Posterior vena cava (tissue), 2 donors: ENCODE measurements around the gene AOC3. TPM values are rescaled to one million over a fixed set of nuclear protein-coding genes. Genes with fewer than 3 reads are reported as not detected.

Experiments used
- DNase-seq: peaks from one replicate; pipeline ENCODE4 v3.0.0-alpha.2; 2020; ENCODE audit warnings: low spot score
- intact Hi-C, 2 donors: fragments of 100-400 bp; cut with DNase I; formaldehyde crosslinking; loops; one replicate each; pipeline versions ENCODE4 v1.14.1 to v1.14.2; 2022 to 2023
- long read RNA-seq, 2 donors: library from polyadenylated mRNA; unstranded; transcript quantifications; one replicate each; pipeline ENCODE4 v2.0.0, GENCODE V29; 2020 to 2021
- total RNA-seq, 2 donors: library from RNA; stranded (reverse); fragmentation: NEBNext Ultra II Directional; extraction: Animal tissue kit (Norgen Biotek cat#: 25700); gene quantifications; one replicate each; pipeline ENCODE4 v1.2.1, GENCODE V29; 2021
- donor health status: DM: yes; HTN: yes; CAD: no.
- donor health status: DM: yes; HTN: yes; CAD: no.

The AOC3 gene
- total RNA-seq, result 100 to 1,000 TPM; 223 to 342 TPM
- long read RNA-seq, donor 1, full-length matches to known transcripts, result 105 of 266 reads
- long read RNA-seq, donor 1, partial matches to known transcripts, result 150 of 266 reads
- long read RNA-seq, donor 1, other reads (novel, unspliced or antisense), result 11 of 266 reads
- long read RNA-seq, donor 2, full-length matches to known transcripts, result 77 of 225 reads
- long read RNA-seq, donor 2, partial matches to known transcripts, result 145 of 225 reads
- long read RNA-seq, donor 2, other reads (novel, unspliced or antisense), result 3 of 225 reads

DNA sequence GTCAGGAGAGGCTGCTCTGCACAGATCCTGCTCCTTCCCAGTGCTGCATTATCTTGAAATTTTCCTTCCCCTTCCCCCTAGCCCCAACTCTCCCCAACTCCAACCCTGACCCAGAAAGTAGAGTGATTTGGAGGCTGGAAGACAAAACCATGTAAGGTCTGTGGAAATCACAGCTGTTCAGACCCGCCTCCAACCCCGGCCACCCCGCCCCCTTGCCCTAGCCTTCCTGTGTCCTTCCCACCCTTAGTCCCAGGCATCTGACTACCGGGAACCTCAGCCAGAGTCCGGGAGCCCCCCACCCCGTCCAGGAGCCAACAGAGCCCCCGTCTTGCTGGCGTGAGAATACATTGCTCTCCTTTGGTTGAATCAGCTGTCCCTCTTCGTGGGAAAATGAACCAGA is at the start of gene AOC3:
Gene AOC3 (plus strand): TSS at position 246 of the 400 bp plus-strand sequence. CDS start 145 bp downstream, at position 391.
- DNase-seq, result peak; percentile 88
- intact Hi-C loops, result no loop called here

GRCh38 chr17:42803074-42803883 is 47.7 kb upstream of the AOC3 start:
- intact Hi-C loops, result no loop called here
- DNase-seq, result no peak

- intact Hi-C loops, result no loop called here
These were observed 46.1 kb upstream of the AOC3 start for GRCh38 chr17:42804918-42805367.

DNA sequence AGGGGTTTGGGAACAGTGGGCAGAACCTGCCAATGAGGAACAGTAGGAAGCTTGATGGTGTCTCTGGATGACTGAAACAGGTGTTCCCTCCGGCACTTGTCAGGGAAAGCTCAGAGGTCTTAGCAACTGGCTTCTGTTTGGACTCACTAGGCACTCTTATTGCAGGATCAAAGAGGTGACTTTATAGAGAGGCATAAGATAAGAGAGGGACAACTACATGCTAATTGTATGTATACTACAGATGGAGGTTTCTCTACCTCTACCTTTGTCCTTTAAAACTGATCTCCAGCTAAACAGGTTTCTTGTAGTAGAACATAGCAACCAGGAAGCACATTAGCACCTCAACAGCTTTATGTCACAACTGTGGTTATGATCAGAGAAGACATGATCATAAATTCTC is 44.8 kb upstream of the AOC3 start:
- DNase-seq, result no peak
- intact Hi-C loops, result no loop called here

More at GRCh38 chr17:42804918-42805367, 46.1 kb upstream of the AOC3 start:
- no peak for DNase-seq

DNA sequence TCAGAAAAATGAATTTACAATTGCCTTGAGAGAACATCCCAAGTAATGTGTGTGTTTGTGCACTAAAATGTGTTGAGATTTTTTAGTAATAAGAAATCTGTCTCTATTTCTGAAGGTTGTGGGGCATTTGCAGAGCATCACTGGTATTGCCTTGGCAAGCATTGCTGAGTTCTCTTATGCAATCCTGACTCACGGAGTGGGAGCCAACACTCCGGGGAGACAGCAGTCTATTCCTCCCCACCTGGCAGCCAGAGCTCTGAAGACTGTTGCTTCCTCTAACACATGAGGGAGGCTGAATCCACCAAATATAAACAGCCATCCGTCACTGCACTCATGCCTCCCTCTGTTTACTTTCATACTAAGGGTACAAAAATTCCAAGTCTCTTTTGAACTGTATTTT is 41.7 kb upstream of the AOC3 start:
- DNase-seq, result no peak
- intact Hi-C loops, result no loop called here

- intact Hi-C loops, result loop anchor here in 1 of 2 donors (10.0 kb wide), 1 partner anchor 90 kb away; no protein-coding TSS in a partner anchor
- no peak for DNase-seq
These were observed 36.2 kb upstream of the AOC3 start for GRCh38 chr17:42814633-42815399.

DNA sequence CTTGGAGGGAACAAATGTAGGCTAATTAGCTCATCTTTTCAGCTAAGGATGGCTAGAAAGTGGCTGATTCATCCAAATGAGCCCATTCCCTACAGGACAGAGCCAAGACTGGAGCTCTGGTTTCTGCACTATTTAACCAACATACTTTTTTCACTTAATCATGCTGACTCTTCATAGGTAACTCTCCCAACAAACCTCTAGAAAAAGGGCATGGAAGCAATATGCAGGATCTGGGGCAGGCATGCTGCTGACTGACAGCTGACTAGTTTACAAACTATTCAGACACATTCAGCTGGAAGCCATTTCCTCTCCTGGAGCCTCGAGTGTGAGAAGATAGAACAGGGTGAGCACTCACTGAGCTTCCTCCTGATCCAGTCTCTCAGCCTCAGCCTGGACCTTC is 33.1 kb upstream of the AOC3 start:
- DNase-seq, result no peak
- intact Hi-C loops, result loop anchor here in 1 of 2 donors (10.0 kb wide), 1 partner anchor 93 kb away; no protein-coding TSS in a partner anchor

GRCh38 chr17:42818379-42818778 is 32.6 kb upstream of the AOC3 start:
- intact Hi-C loops, result loop anchor here in 1 of 2 donors (10.0 kb wide), 1 partner anchor 94 kb away; no protein-coding TSS in a partner anchor
- no peak for DNase-seq

DNA sequence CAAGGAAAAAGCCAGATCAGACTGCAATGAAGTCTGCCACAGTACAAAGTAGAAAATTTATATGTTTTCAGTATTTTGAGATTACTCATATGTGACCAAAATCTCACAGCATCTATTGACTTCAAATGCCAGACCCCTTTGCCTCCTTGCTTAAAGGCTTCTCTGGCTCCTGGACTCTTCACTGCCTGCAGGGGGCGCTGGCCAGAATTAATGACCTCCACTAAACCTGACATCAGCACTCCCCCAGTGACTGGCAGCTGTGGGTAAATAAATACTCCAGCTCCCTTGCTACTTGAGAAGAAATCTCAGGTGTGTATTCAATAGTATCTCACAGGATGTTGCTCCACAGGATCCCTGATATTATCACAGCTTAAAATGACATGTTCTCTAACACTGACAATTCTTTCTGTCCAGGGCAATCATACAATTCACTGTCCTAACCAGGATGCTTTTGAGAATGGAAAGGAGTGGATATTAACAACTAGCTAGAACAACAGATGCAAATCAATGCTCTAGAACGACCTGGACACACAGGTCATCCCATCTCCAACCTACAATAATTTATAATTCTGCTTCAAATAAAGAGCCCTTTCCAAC is 31.0 kb upstream of the AOC3 start:
- intact Hi-C loops, result loop anchor here (10.0 kb wide), 2 partner anchors 95 to 115 kb away; no protein-coding TSS in a partner anchor
- no peak for DNase-seq

GRCh38 chr17:42821176-42821575 is 29.8 kb upstream of the AOC3 start:
- intact Hi-C loops, result loop anchor here in 1 of 2 donors (10.0 kb wide), 1 partner anchor 116 kb away; no protein-coding TSS in a partner anchor
- no peak for DNase-seq

DNA sequence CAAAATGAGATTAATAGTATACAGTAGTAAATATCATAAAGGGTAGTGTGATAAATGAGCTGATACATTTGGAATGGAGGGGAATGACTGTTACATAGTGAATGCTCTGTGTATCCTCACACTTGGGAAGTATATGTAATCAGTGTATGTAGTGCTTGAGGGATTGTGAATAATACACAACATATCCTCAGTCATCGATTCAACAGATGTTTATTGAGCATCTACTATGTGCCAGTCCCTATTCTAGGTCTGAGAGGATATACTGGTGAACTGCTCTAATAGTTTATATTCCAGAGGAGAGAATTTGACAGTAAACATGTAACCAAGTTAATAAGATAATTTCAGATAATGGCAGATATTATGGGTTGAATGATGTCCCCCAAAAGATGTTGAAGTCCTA is 23.5 kb upstream of the AOC3 start:
- intact Hi-C loops, result loop anchor here in 1 of 2 donors (10.0 kb wide), 1 partner anchor 123 kb away; no protein-coding TSS in a partner anchor

DNA sequence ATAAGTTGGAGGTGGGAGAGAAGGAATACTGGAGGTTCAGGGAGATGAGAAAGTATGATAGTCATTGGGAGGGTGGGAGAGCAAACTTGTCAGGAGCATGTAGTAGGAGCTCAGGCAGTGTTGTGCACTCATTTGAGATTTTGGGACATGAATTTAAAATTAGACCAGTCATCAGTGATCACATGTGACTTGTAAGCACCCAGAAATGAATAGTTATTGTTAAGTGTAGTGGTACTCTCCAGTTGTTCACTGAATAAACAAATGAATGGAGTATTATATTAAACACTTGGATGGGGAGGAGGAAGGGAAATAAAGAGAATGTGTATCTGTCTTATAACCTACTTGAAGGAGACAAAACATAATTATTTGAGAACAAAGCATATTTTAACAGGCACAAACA is 20.0 kb upstream of the AOC3 start:
- no peak for DNase-seq
- intact Hi-C loops, result no loop called here

More for the DNA sequence above, 23.5 kb upstream of the AOC3 start:
- DNase-seq, result no peak

- DNase-seq, result no peak
- intact Hi-C loops, result no loop called here
These were observed 18.6 kb upstream of the AOC3 start for GRCh38 chr17:42832213-42832933.

DNA sequence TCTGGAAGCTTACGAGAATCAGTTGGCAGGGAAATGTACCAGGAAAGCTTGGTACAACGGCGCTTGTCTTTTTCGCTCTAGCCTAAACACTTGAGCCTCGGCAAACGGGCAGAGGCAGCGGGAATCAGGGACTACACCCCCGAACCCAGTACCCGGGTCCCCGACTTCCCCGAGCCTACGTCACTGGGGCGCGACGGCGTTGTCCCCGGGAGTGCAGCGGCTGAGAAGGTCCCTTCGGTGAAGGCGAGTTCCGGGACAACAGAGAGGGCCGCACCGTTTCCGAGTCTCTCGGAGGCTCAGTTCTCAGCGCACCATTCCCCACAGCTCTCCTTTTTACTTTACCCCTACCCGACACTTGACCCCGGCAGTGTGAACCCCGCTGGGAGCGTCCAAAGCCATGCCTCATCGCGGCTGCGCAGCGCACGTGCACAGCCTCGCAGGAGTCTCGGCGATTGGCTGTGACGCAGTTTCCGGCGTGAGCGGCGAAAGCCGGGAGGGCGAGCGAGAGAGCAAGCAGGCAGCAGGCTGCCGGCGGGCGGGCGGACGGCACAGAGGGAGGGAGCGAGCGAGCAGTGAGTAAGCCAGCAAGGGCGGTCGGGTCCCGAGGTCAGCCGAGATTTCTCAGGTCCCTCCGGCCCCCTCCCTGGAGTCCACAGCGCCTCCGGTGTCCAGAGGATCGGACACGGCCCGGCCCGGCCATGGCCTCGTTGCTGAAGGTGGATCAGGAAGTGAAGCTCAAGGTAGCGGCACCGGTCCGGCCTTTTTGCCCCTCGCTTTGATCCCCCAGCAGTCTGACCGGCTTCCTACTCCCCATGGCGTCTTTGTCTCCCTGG is 17.8 kb upstream of the AOC3 start, which contains the start of gene PSME3:
Gene PSME3 (plus strand): TSS at position 464 of the 833 bp plus-strand sequence. CDS start 235 bp downstream, at position 699.
- intact Hi-C loops, result no loop called here
- peak; percentile 98 for DNase-seq

GRCh38 chr17:42833767-42834422 is 17.1 kb upstream of the AOC3 start:
- intact Hi-C loops, result no loop called here
- no peak for DNase-seq

DNA sequence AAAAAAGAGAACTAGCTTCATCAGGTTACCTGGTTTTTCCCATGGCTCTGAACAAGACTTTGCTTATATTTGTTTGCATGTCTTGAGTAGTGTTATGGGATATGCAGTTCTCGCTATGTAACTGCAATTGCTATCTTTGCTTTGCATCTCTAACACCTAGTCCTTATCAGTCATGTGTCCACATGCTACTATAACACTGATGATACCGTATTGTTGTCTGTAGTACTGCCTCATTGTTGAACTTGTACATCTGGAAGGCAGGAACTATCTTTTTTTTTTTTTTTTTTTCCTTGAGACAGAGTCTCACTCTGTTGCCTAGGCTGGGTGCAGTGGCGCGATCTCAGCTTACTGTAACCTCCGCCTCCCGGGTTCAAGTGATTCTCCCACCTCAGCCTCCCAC is 15.3 kb upstream of the AOC3 start:
- intact Hi-C loops, result no loop called here
- DNase-seq, result no peak
